Measurements from ENCODE around the gene TREML2.

DNA sequence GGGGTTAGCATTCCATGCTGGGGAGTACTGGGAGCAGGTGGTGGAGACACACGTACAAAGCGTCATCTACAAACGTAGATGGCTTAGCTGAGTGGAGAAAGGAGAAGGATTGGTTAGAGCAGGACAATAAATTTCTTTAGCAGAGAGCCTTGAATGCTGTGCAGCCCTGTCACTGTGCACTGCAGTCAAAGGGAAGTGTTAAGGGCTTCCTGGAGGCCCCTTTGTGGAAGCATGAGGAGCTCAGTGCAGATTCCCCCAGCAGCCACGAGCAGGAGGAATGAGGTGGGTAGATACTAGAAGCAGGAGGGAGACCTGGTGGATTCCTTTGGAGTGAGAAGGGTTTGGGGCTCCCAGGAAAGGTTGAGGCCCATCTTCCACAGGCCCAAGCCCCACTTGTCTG lies 21.1 kb upstream of the TREML2 start:
- TF ChIP-seq YY1 (IDR thresholded peaks at IDR 0.05; ENCODE audit: insufficient read depth, insufficient read length) (no peak), SUZ12 (IDR thresholded peaks at IDR 0.05; ENCODE audit: extremely low read depth, insufficient read depth, insufficient read length) (no peak), ZNF274 (IDR thresholded peaks at IDR 0.05; ENCODE audit: low read depth, low read length) (no peak)
